MM.1S (cell line): Measurements from ENCODE around the gene DENND4B.

Experiments
- DNase-seq: peaks from one replicate; pipeline ENCODE4 v3.0.0-alpha.2; 2015
- H2AFZ ChIP-seq: fragments of 300-600 bp; sonication (generic); 2 replicates; pipeline ENCODE4 v1.6.0; 2016; ENCODE audit warnings: antibody characterized with exemption, low read length
- H3F3A ChIP-seq: fragments of 300-600 bp; sonication (generic); 2 replicates; pipeline ENCODE4 v1.6.1; 2016; ENCODE audit warnings: mild to moderate bottlenecking, antibody characterized with exemption, low read length, moderate library complexity, mixed read lengths; ENCODE audit not compliant: insufficient read depth
- H3K27ac ChIP-seq: fragments of 300-600 bp; sonication (generic); 2 replicates; pipeline ENCODE4 v1.5.1; 2016; ENCODE audit warnings: mild to moderate bottlenecking, low read length
- H3K27me3 ChIP-seq: fragments of 300-600 bp; sonication (generic); replicated peaks from 2 replicates; pipeline ENCODE4 v1.6.0; 2016; ENCODE audit warnings: low read length; ENCODE audit not compliant: insufficient read depth
- H3K36me3 ChIP-seq: fragments of 300-600 bp; sonication (generic); replicated peaks from 2 replicates; pipeline ENCODE4 v1.6.1; 2016; ENCODE audit warnings: mild to moderate bottlenecking, low read length, mixed read lengths; ENCODE audit not compliant: insufficient read depth
- H3K4me1 ChIP-seq: fragments of 300-600 bp; sonication (generic); 2 replicates; pipeline ENCODE4 v1.6.1; 2016; ENCODE audit warnings: low read length, mixed read lengths
- H3K4me2 ChIP-seq: fragments of 300-600 bp; sonication (generic); 2 replicates; pipeline ENCODE4 v1.6.0; 2016; ENCODE audit warnings: low read depth, low read length
- H3K4me3 ChIP-seq: fragments of 300-600 bp; sonication (generic); 2 replicates; pipeline ENCODE4 v1.5.1; 2016; ENCODE audit warnings: low read length, mixed read lengths
- H3K79me2 ChIP-seq: fragments of 300-600 bp; sonication (generic); 2 replicates; pipeline ENCODE4 v1.6.1; 2016; ENCODE audit warnings: mixed run types, low read length, mixed read lengths
- H3K9ac ChIP-seq: fragments of 300-600 bp; sonication (generic); 2 replicates; pipeline ENCODE4 v1.6.1; 2016; ENCODE audit warnings: low read length, mixed read lengths
- H3K9me2 ChIP-seq: fragments of 300-600 bp; sonication (generic); replicated peaks from 2 replicates; pipeline ENCODE4 v1.6.1; 2016; ENCODE audit warnings: mild to moderate bottlenecking, low read length, mixed read lengths; ENCODE audit not compliant: insufficient read depth
- H3K9me3 ChIP-seq: fragments of 300-600 bp; sonication (generic); replicated peaks from 2 replicates; pipeline ENCODE4 v1.6.1; 2016; ENCODE audit warnings: mild to moderate bottlenecking, low read length, mixed read lengths; ENCODE audit not compliant: insufficient read depth
- H4K20me1 ChIP-seq: fragments of 300-600 bp; sonication (generic); 2 replicates; pipeline ENCODE4 v1.6.1; 2016; ENCODE audit warnings: mild to moderate bottlenecking, low read length, moderate library complexity, mixed read lengths; ENCODE audit not compliant: insufficient read depth
- CTCF ChIP-seq: fragments of 300-600 bp; sonication (generic); IDR thresholded peaks from 2 replicates; pipeline ENCODE4 v1.5.1; 2016; ENCODE audit warnings: antibody characterized with exemption, low read length, mixed read lengths
- EZH2 ChIP-seq: fragments of 300-600 bp; sonication (generic); optimal IDR thresholded peaks from 2 replicates; pipeline ENCODE3; 2017; ENCODE audit warnings: low read depth, mild to moderate bottlenecking, antibody characterized with exemption, low read length, mixed read lengths
- EZH2phosphoT487 ChIP-seq: fragments of 300-600 bp; sonication (generic); IDR thresholded peaks from 2 replicates; pipeline ENCODE4 v1.6.1; 2018; ENCODE audit warnings: antibody characterized with exemption, low read length

DENND4B gene

GRCh38 chr1:153958961-153959260, 12.4 kb upstream of the DENND4B start:
- no peak overlapping the region for H3K9ac ChIP-seq
- no peaks in the 10 kb centered on the region for H3K36me3 ChIP-seq
- H3K79me2 ChIP-seq = peaks cover 64% of the 10 kb centered on the region
- no peaks in the 10 kb centered on the region for H3K9me3 ChIP-seq
- peak overlapping the region; percentile 31; the same call in 1 of the 2 replicates for H3K4me3 ChIP-seq
- TF ChIP-seq CTCF = no peak
- TF ChIP-seq EZH2 = no peak
- no peak for TF ChIP-seq EZH2phosphoT487
- H3K4me1 ChIP-seq = peaks cover 31% of the 10 kb centered on the region
- no peak for DNase-seq
- H4K20me1 ChIP-seq = no peaks in the 10 kb centered on the region
- H3K4me2 ChIP-seq = peak overlapping the region; percentile 67
- H3F3A ChIP-seq = peaks cover 6% of the 10 kb centered on the region; the same call in 1 of the 2 replicates
- no peak overlapping the region for H3K27ac ChIP-seq
- no peaks in the 10 kb centered on the region for H3K27me3 ChIP-seq
- H3K9me2 ChIP-seq = no peaks in the 10 kb centered on the region
- H2AFZ ChIP-seq = peak overlapping the region; percentile 13

GRCh38 chr1:153958111-153958960, 11.8 kb upstream of the DENND4B start, which contains the start of gene CRTC2:
Gene CRTC2, minus strand, starts transcription at chr1:153958612. Its CDS starts 115 bp downstream, at chr1:153958497.
- Histone ChIP-seq H4K20me1 (no peaks in the 10 kb centered on the region), H3K36me3 (no peaks in the 10 kb centered on the region), H3F3A (peaks cover 6% of the 10 kb centered on the region; the same call in 1 of the 2 replicates)

GRCh38 chr1:153957744-153958110, 11.2 kb upstream of the DENND4B start:
- H3K27ac ChIP-seq = peak overlapping the region; percentile 52; the same call in 1 of the 2 replicates
- peak; percentile 55 for DNase-seq

More at GRCh38 chr1:153958111-153958960, 11.8 kb upstream of the DENND4B start, which contains the start of gene CRTC2:
- Histone ChIP-seq H3K27me3 (no peaks in the 10 kb centered on the region), H3K9me3 (no peaks in the 10 kb centered on the region), H3K4me2 (peak within 1 kb of the TSS; percentile 67), H3K4me1 (peaks cover 31% of the 10 kb centered on the region), H3K9me2 (no peaks in the 10 kb centered on the region), H3K27ac (peak within 1 kb of the TSS; percentile 52; the same call in 1 of the 2 replicates), H3K4me3 (peak within 1 kb of the TSS; percentile 90), H2AFZ (peak within 1 kb of the TSS; percentile 83), H3K79me2 (peaks cover 70% of the 10 kb centered on the region), H3K9ac (peak within 1 kb of the TSS; percentile 80)
- peak; percentile 100 for DNase-seq
- TF ChIP-seq EZH2 (no peak), CTCF (peak; percentile 14; the same call in 1 of the 2 replicates)

More at GRCh38 chr1:153957744-153958110, 11.2 kb upstream of the DENND4B start:
- Histone ChIP-seq H2AFZ (peak overlapping the region; percentile 83), H3K4me3 (peak overlapping the region; percentile 90), H3K36me3 (no peaks in the 10 kb centered on the region), H3K27me3 (no peaks in the 10 kb centered on the region), H3F3A (peaks cover 6% of the 10 kb centered on the region; the same call in 1 of the 2 replicates), H3K4me2 (peak overlapping the region; percentile 67), H3K9me3 (no peaks in the 10 kb centered on the region), H3K4me1 (peaks cover 30% of the 10 kb centered on the region), H3K9ac (peak overlapping the region; percentile 80), H4K20me1 (no peaks in the 10 kb centered on the region), H3K79me2 (peaks cover 68% of the 10 kb centered on the region), H3K9me2 (no peaks in the 10 kb centered on the region)
- no peak for TF ChIP-seq EZH2phosphoT487
